RWPE2 (cell line): ENCODE results near the gene PCDHGA4.
"Not testable (repeated sequence)": the region's sequence is repeated elsewhere in the genome, so short reads cannot be mapped to it uniquely, and the experiment has no call there.

Source experiments
- ATAC-seq: fragments of 200-7000 bp; cut with Tn5 transposase; 3 replicates; pipeline ENCODE4 v1.9.1; 2021; ENCODE audit warnings: low read depth
- DNase-seq: peaks from one replicate; pipeline ENCODE4 v3.0.0-alpha.2; 2020; ENCODE audit warnings: low spot score
- H3K27ac ChIP-seq: fragments of 450-650 bp; 2 replicates; pipeline ENCODE4 v1.5.1; 2017; ENCODE audit warnings: mild to moderate bottlenecking; ENCODE audit not compliant: poor library complexity, severe bottlenecking
- H3K27me3 ChIP-seq: fragments of 250-450 bp; sonication (Bioruptor Pico); 2 replicates; pipeline ENCODE4 v1.5.1; 2021; ENCODE audit warnings: mild to moderate bottlenecking, moderate library complexity; ENCODE audit not compliant: insufficient read depth, poor library complexity, severe bottlenecking
- H3K36me3 ChIP-seq: fragments of 250-450 bp; sonication (Bioruptor Pico); 2 replicates; pipeline ENCODE4 v1.5.1; 2020; ENCODE audit warnings: low read depth, mild to moderate bottlenecking, moderate library complexity
- H3K4me1 ChIP-seq: fragments of 250-450 bp; sonication (Bioruptor Pico); 2 replicates; pipeline ENCODE4 v1.5.1; 2021; ENCODE audit warnings: mild to moderate bottlenecking, moderate library complexity; ENCODE audit not compliant: insufficient read depth, poor library complexity, severe bottlenecking
- H3K4me3 ChIP-seq: fragments of 250-450 bp; sonication (Bioruptor Pico); 2 replicates; pipeline ENCODE4 v1.5.1; 2021; ENCODE audit warnings: mild to moderate bottlenecking, moderate library complexity; ENCODE audit not compliant: severe bottlenecking
- H3K9me3 ChIP-seq: fragments of 250-450 bp; sonication (Bioruptor Pico); 2 replicates; pipeline ENCODE4 v1.5.1; 2021; ENCODE audit warnings: mild to moderate bottlenecking, moderate library complexity; ENCODE audit not compliant: severe bottlenecking
- CTCF ChIP-seq: fragments of 450-650 bp; IDR thresholded peaks from one replicate; pipeline ENCODE4 v1.5.1; 2017; ENCODE audit warnings: mild to moderate bottlenecking, moderate library complexity; ENCODE audit not compliant: poor library complexity, severe bottlenecking

Gene PCDHGA4

GRCh38 chr5:141354900-141355469 is at the start of gene PCDHGA4:
Gene PCDHGA4 (plus strand): TSS chr5:141355021. CDS start chr5:141355108, 87 bp downstream.
- Histone ChIP-seq H3K9me3 (no peaks in the 10 kb centered on the region), H3K27ac (no peak within 1 kb of the TSS)

GRCh38 chr5:141306630-141307029 is 48.2 kb upstream of the PCDHGA4 start:
- Histone ChIP-seq H3K27ac (no peak overlapping the region), H3K9me3 (peaks cover 11% of the 10 kb centered on the region), H3K27me3 (no peaks in the 10 kb centered on the region), H3K4me1 (no peaks in the 10 kb centered on the region), H3K36me3 (no peaks in the 10 kb centered on the region), H3K4me3 (no peak overlapping the region)
- DNase-seq (no peak), ATAC-seq (no peak)
- no peak for TF ChIP-seq CTCF

More at GRCh38 chr5:141354900-141355469, at the start of gene PCDHGA4:
- Histone ChIP-seq H3K4me3 (peak within 1 kb of the TSS; percentile 14), H3K36me3 (no peaks in the 10 kb centered on the region), H3K4me1 (peaks cover 3% of the 10 kb centered on the region), H3K27me3 (peaks cover 82% of the 10 kb centered on the region)
- ATAC-seq (no peak), DNase-seq (no peak)
- TF ChIP-seq CTCF, result peak; percentile 61

GRCh38 chr5:141313711-141314110 is 41.1 kb upstream of the PCDHGA4 start:
- no peak for TF ChIP-seq CTCF
- H3K36me3 ChIP-seq, result peaks cover 10% of the 10 kb centered on the region
- H3K4me1 ChIP-seq, result no peaks in the 10 kb centered on the region
- ATAC-seq, result no peak
- H3K4me3 ChIP-seq, result no peak overlapping the region
- no peaks in the 10 kb centered on the region for H3K27me3 ChIP-seq
- no peak overlapping the region for H3K27ac ChIP-seq
- peaks cover 22% of the 10 kb centered on the region for H3K9me3 ChIP-seq
- DNase-seq, result no peak

- not testable (repeated sequence) for ATAC-seq, DNase-seq, H3K27ac ChIP-seq, H3K27me3 ChIP-seq, H3K4me3 ChIP-seq, H3K4me1 ChIP-seq
- Histone ChIP-seq H3K36me3 (peaks cover 24% of the 10 kb centered on the region), H3K9me3 (peaks cover 36% of the 10 kb centered on the region)
Observed at GRCh38 chr5:141316963-141317362, 37.9 kb upstream of the PCDHGA4 start.

- DNase-seq (no peak), ATAC-seq (no peak)
- Histone ChIP-seq H3K27ac (no peak overlapping the region), H3K4me3 (no peak overlapping the region), H3K9me3 (peaks cover 36% of the 10 kb centered on the region), H3K27me3 (no peaks in the 10 kb centered on the region), H3K36me3 (peaks cover 24% of the 10 kb centered on the region), H3K4me1 (no peaks in the 10 kb centered on the region)
- no peak for TF ChIP-seq CTCF
Observed at GRCh38 chr5:141319202-141319601, 35.6 kb upstream of the PCDHGA4 start.
